SK-N-SH (cell line): Measurements from ENCODE around the gene C14orf93. TPM values are rescaled to one million over a fixed set of nuclear protein-coding genes. Genes with fewer than 3 reads are reported as not detected.
"Not testable (repeated sequence)": the region's sequence is repeated elsewhere in the genome, so short reads cannot be mapped to it uniquely, and the experiment has no call there.

Experiments used
- CTCF ChIA-PET: fragments of 300-600, 350-600 bp; formaldehyde crosslinking; extraction: SDS; loops from one replicate; lab custom pipeline; 2021; lab: Yijun Ruan, JAX
- POLR2A ChIA-PET: fragments of 350-600 bp; sonication (Branson Sonifier 250); formaldehyde crosslinking; extraction: SDS; loops from one replicate; lab custom pipeline; 2020; ENCODE audit warnings: antibody characterized with exemption, inconsistent platforms; lab: Yijun Ruan, JAX
- DNase-seq: peaks from one replicate; pipeline ENCODE4 v3.0.0; 2012
- H2AFZ ChIP-seq: fragments of 200-600 bp; sonication (generic); 2 replicates; pipeline ENCODE4 v1.8.1; 2016; ENCODE audit warnings: antibody characterized with exemption, mild to moderate bottlenecking, low read depth
- H3F3A ChIP-seq: fragments of 200-600 bp; sonication (generic); replicated peaks from 2 replicates; pipeline ENCODE3; 2016; ENCODE audit warnings: antibody characterized with exemption, mild to moderate bottlenecking; ENCODE audit not compliant: insufficient read depth
- H3K27ac ChIP-seq, 2 experiments: fragments of 200-500 bp in 1 of 2; fragments of 200-600 bp in 1 of 2; sonication (Bioruptor generic) in 1 of 2; sonication (generic), shearing (Covaris generic) in 1 of 2; 2 replicates each; pipeline versions ENCODE4 v1.5.1 to v1.6.1; 2014 to 2016; ENCODE audit warnings: low read depth in 2 of 2, inconsistent platforms in 1 of 2, low read length in 1 of 2, mild to moderate bottlenecking in 1 of 2, mixed read lengths in 1 of 2
- H3K27me3 ChIP-seq: fragments of 200-600 bp; sonication (generic), shearing (Covaris generic); 2 replicates; pipeline ENCODE4 v1.6.1; 2016; ENCODE audit warnings: mixed run types; ENCODE audit not compliant: insufficient read depth
- H3K36me3 ChIP-seq, 2 experiments: fragments of 200-500 bp in 1 of 2; fragments of 200-600 bp in 1 of 2; sonication (Bioruptor generic) in 1 of 2; sonication (generic) in 1 of 2; replicated peaks in 1 of 2; 2 replicates each; pipeline versions ENCODE3 to v1.5.1; 2014 to 2016; ENCODE audit warnings: low read length in 1 of 2, mild to moderate bottlenecking in 1 of 2; ENCODE audit not compliant: insufficient read depth in 2 of 2, control insufficient read depth in 1 of 2
- H3K4me1 ChIP-seq, 2 experiments: fragments of 200-500 bp in 1 of 2; fragments of 200-600 bp in 1 of 2; sonication (Bioruptor generic) in 1 of 2; sonication (generic), shearing (Covaris generic) in 1 of 2; 2 replicates each; pipeline versions ENCODE4 v1.5.1 to v1.6.1; 2014 to 2016; ENCODE audit warnings: low read depth in 1 of 2, low read length in 1 of 2, mixed run types in 1 of 2; ENCODE audit not compliant: insufficient read depth in 2 of 2, control insufficient read depth in 1 of 2
- H3K4me2 ChIP-seq: fragments of 200-600 bp; sonication (generic), shearing (Covaris generic); 2 replicates; pipeline ENCODE4 v1.6.1; 2017; ENCODE audit warnings: mixed run types
- H3K4me3 ChIP-seq, 2 experiments: fragments of 200-500 bp in 1 of 2; fragments of 200-600 bp in 1 of 2; sonication (Bioruptor generic) in 1 of 2; sonication (generic), shearing (Covaris generic) in 1 of 2; 2 replicates each; pipeline versions ENCODE4 v1.5.1 to v1.8.1; 2014 to 2016; ENCODE audit warnings: low read depth in 2 of 2, inconsistent platforms in 1 of 2, low read length in 1 of 2, mild to moderate bottlenecking in 1 of 2, mixed read lengths in 1 of 2, moderate library complexity in 1 of 2
- H3K79me2 ChIP-seq: fragments of 200-600 bp; sonication (generic); 2 replicates; pipeline ENCODE4 v1.8.1; 2017; ENCODE audit warnings: mild to moderate bottlenecking; ENCODE audit not compliant: insufficient read depth
- H3K9ac ChIP-seq: fragments of 200-600 bp; sonication (generic); 2 replicates; pipeline ENCODE4 v1.6.1; 2017; ENCODE audit warnings: mixed run types
- H3K9me2 ChIP-seq: fragments of 200-600 bp; sonication (generic); 2 replicates; pipeline ENCODE4 v1.6.1; 2017; ENCODE audit warnings: mixed run types
- H3K9me3 ChIP-seq: fragments of 200-600 bp; sonication (generic); 2 replicates; pipeline ENCODE4 v1.6.1; 2017; ENCODE audit warnings: mixed run types, mild to moderate bottlenecking, moderate library complexity
- H4K20me1 ChIP-seq: fragments of 200-600 bp; sonication (generic); 2 replicates; pipeline ENCODE4 v1.6.1; 2017; ENCODE audit warnings: mild to moderate bottlenecking, mixed run types; ENCODE audit not compliant: insufficient read depth
- ELF1 ChIP-seq: IDR thresholded peaks from 2 replicates; pipeline ENCODE4 v1.4.0; 2012
- FOSL2 ChIP-seq: IDR thresholded peaks from 2 replicates; pipeline ENCODE4 v1.4.0; 2012; ENCODE audit warnings: low read depth, mild to moderate bottlenecking, moderate library complexity, borderline replicate concordance
- FOXJ3 ChIP-seq: sonication (generic); formaldehyde crosslinking; IDR thresholded peaks from 2 replicates; pipeline ENCODE4 v1.5.1; 2020; ENCODE audit warnings: mild to moderate bottlenecking, missing genetic modification reagents
- FOXM1 ChIP-seq: IDR thresholded peaks from 2 replicates; pipeline ENCODE4 v1.4.0; 2012; ENCODE audit warnings: low read depth, mild to moderate bottlenecking
- GABPA ChIP-seq: IDR thresholded peaks from 2 replicates; pipeline ENCODE4 v1.4.0; 2012; ENCODE audit warnings: low read depth, mild to moderate bottlenecking
- GATA2 ChIP-seq: sonication (generic); formaldehyde crosslinking; IDR thresholded peaks from 2 replicates; pipeline ENCODE4 v1.5.0; 2020; ENCODE audit warnings: mild to moderate bottlenecking, missing genetic modification reagents
- JUND ChIP-seq: IDR thresholded peaks from 2 replicates; pipeline ENCODE4 v1.4.0; 2012
- MEF2A ChIP-seq: IDR thresholded peaks from 2 replicates; pipeline ENCODE4 v1.4.0; 2012; ENCODE audit warnings: low read depth, borderline replicate concordance
- MXI1 ChIP-seq: IDR thresholded peaks from 2 replicates; pipeline ENCODE4 v1.6.1; 2012; ENCODE audit warnings: mild to moderate bottlenecking, low read depth, low read length, improper control_type of control experiment
- NFIC ChIP-seq: IDR thresholded peaks from 2 replicates; pipeline ENCODE4 v1.4.0; 2012; ENCODE audit warnings: borderline replicate concordance
- NRF1 ChIP-seq: IDR thresholded peaks from 2 replicates; pipeline ENCODE4 v1.6.1; 2012; ENCODE audit warnings: low read depth, mild to moderate bottlenecking, low read length
- POLR2AphosphoS5 ChIP-seq: IDR thresholded peaks from 2 replicates; pipeline ENCODE4 v1.6.1; 2012; ENCODE audit warnings: low read depth, low read length
- RAD21 ChIP-seq: IDR thresholded peaks from 2 replicates; pipeline ENCODE4 v1.6.1; 2012; ENCODE audit warnings: mild to moderate bottlenecking, low read length
- RXRA ChIP-seq: IDR thresholded peaks from 2 replicates; pipeline ENCODE4 v1.4.0; 2012; ENCODE audit warnings: low read depth, mild to moderate bottlenecking, borderline replicate concordance
- SIN3A ChIP-seq: IDR thresholded peaks from 2 replicates; pipeline ENCODE4 v1.6.1; 2012; ENCODE audit warnings: low read depth, mild to moderate bottlenecking, low read length, moderate library complexity, borderline replicate concordance
- USF2 ChIP-seq: fragments of 150-350 bp; IDR thresholded peaks from 2 replicates; pipeline ENCODE4 v1.6.1; 2017; ENCODE audit warnings: antibody characterized with exemption, low read length, low read depth, borderline replicate concordance
- YY1 ChIP-seq: IDR thresholded peaks from 2 replicates; pipeline ENCODE4 v1.4.0; 2012; ENCODE audit warnings: low read depth, mild to moderate bottlenecking
- WGBS: methylation state at CpG from one replicate; pipeline ENCODE4 v1.1.6; 2017; ENCODE audit warnings: low lambda C conversion rate; 5-methylcytosine and 5-hydroxymethylcytosine counted together
- polyA plus RNA-seq, 3 experiments: library from polyadenylated mRNA; depleted of rRNA; stranded (reverse); fragments of >200 nt; gene quantifications; 2 replicates each; pipeline ENCODE4 v1.2.3, GENCODE V29; 2012

C14orf93 gene
- polyA plus RNA-seq, 1 of the 3 experiments (the other 2 are of a cell fraction), result 9.1 TPM

- Histone ChIP-seq H3K27ac (peak overlapping the region; percentile 81 to 97; a peak in 3 of 4 replicates), H3K9me3 (no peaks in the 10 kb centered on the region), H3K36me3 (no peaks in the 10 kb centered on the region), H3K4me3 (peak overlapping the region in 1 of 2 experiments; percentile 68; a peak in 1 of 4 replicates), H2AFZ (peak overlapping the region; percentile 86; the same call in 1 of the 2 replicates), H3K27me3 (no peaks in the 10 kb centered on the region), H3K4me1 (peaks cover 10 to 18% of the 10 kb centered on the region in 2 experiments), H3K4me2 (peak overlapping the region; percentile 89), H3K9me2 (no peaks in the 10 kb centered on the region), H3K9ac (no peak overlapping the region), H4K20me1 (no peaks in the 10 kb centered on the region), H3K79me2 (0 out of 2 replicates have a peak, but pooled peaks cover 3% of the 10 kb centered on the region), H3F3A (peaks cover 23% of the 10 kb centered on the region)
- DNase-seq, result no peak
- POLR2A ChIA-PET, result interaction anchor here (0.7 to 2.6 kb wide), 8 partner anchors 8 to 66 kb away, joined by 3 to 33 read pairs (median 5); partner anchors contain the start of gene CDH24
- CTCF ChIA-PET, result interaction anchor here (0.6 to 34.9 kb wide), 20 partner anchors 10 to 90 kb away, joined by 3 to 1566 read pairs (median 8); partner anchors contain the start of genes AJUBA, CDH24, PRMT5 and PSMB11
- 80% methylated on average over 3 of the region's 3 CpGs for WGBS
- no peak for TF ChIP-seq FOSL2
- no peak for TF ChIP-seq NFIC
- TF ChIP-seq NRF1, result no peak
- no peak for TF ChIP-seq FOXM1
- TF ChIP-seq RAD21, result no peak
- TF ChIP-seq JUND, result no peak
- TF ChIP-seq RXRA, result no peak
- no peak for TF ChIP-seq MEF2A
- no peak for TF ChIP-seq ELF1
- TF ChIP-seq YY1, result no peak
- TF ChIP-seq POLR2AphosphoS5, result no peak
- no peak for TF ChIP-seq SIN3A
- no peak for TF ChIP-seq GABPA
- no peak for TF ChIP-seq GATA2 (CRISPR knock-in tag)
- TF ChIP-seq MXI1, result no peak
- TF ChIP-seq USF2, result no peak
- no peak for TF ChIP-seq FOXJ3 (CRISPR knock-in tag)
Observed at GRCh38 chr14:23005451-23006187, 4.3 kb downstream of the C14orf93 start.

DNA sequence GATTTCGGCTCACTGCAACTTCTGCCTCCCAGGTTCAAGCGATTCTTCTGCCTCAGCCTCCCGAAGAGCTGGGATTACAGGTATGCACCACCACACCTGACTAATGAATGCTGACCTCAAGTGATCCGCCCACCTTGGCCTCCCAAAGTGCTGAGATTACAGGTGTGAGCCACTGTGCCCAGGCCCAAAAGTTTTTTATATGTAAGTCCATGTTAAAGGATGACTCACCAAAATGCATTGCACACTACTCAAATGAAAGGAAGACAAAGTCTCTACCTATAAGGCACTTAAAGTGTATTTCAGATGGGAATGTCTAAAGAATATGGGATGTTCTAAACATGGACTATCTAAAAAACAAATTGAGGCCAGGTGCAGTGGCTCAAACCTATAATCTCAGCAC lies 5.7 kb downstream of the C14orf93 start:
- CTCF ChIA-PET, result interaction anchor here (2.3 to 34.9 kb wide), 3 partner anchors 10 to 49 kb away, joined by 9 to 1566 read pairs (median 39); partner anchors contain the start of genes CDH24 and PSMB11
- WGBS, result 98% methylated on average over 4 of the region's 4 CpGs
- H3K9me3 ChIP-seq, H3K27me3 ChIP-seq, H3K4me2 ChIP-seq, H3K9ac ChIP-seq, POLR2A ChIA-PET, H2AFZ ChIP-seq, H3K4me3 ChIP-seq, DNase-seq, H3K79me2 ChIP-seq, H3K27ac ChIP-seq, H3K9me2 ChIP-seq, H4K20me1 ChIP-seq, H3K36me3 ChIP-seq: not testable (repeated sequence)
- Histone ChIP-seq H3K4me1 (peaks cover 4 to 14% of the 10 kb centered on the region in 2 experiments), H3F3A (peaks cover 19% of the 10 kb centered on the region)
